Measurements from ENCODE around the gene LRP4. TPM values are rescaled to one million over a fixed set of nuclear protein-coding genes. Genes with fewer than 3 reads are reported as not detected.
A peak's percentile ranks its signal among the peaks of the same experiment; 100 is the strongest.

The LRP4 gene
- total RNA-seq, 2 donors from 2014 or later = 22.5 to 29.6 TPM

GRCh38 chr11:46889689-46890475 lies 28.5 kb downstream of the LRP4 start:
- Histone ChIP-seq H3K4me3 (no peak overlapping the region), H3K36me3 (peaks cover 41% of the 10 kb centered on the region), H3K27me3 (no peaks in the 10 kb centered on the region), H3K4me1 (no peaks in the 10 kb centered on the region), H3K9me3 (no peaks in the 10 kb centered on the region), H3K27ac (no peak overlapping the region)
- peak; percentile 79 for DNase-seq (ENCODE audit: low spot score)
- peak; percentile 87 to 88 for TF ChIP-seq CTCF (IDR thresholded peaks at IDR 0.05)

- Histone ChIP-seq H3K36me3 (peaks cover 41% of the 10 kb centered on the region), H3K27me3 (no peaks in the 10 kb centered on the region), H3K4me3 (no peak overlapping the region), H3K9me3 (no peaks in the 10 kb centered on the region), H3K27ac (no peak overlapping the region), H3K4me1 (no peaks in the 10 kb centered on the region)
- DNase-seq (ENCODE audit: low spot score) = no peak
- no peak for TF ChIP-seq CTCF (IDR thresholded peaks at IDR 0.05)
Measured at GRCh38 chr11:46889251-46889650, 29.1 kb downstream of the LRP4 start.

GRCh38 chr11:46888636-46889035 lies 29.7 kb downstream of the LRP4 start:
- Histone ChIP-seq H3K4me1 (no peaks in the 10 kb centered on the region), H3K4me3 (no peak overlapping the region), H3K9me3 (no peaks in the 10 kb centered on the region), H3K36me3 (peaks cover 46% of the 10 kb centered on the region), H3K27ac (no peak overlapping the region), H3K27me3 (no peaks in the 10 kb centered on the region)
- no peak for TF ChIP-seq CTCF (IDR thresholded peaks at IDR 0.05)
- no peak for DNase-seq (ENCODE audit: low spot score)

- no peak for TF ChIP-seq CTCF (IDR thresholded peaks at IDR 0.05)
- DNase-seq (ENCODE audit: low spot score) = no peak
- Histone ChIP-seq H3K4me1 (no peaks in the 10 kb centered on the region), H3K36me3 (peaks cover 42% of the 10 kb centered on the region), H3K9me3 (no peaks in the 10 kb centered on the region), H3K27ac (no peak overlapping the region), H3K4me3 (no peak overlapping the region), H3K27me3 (no peaks in the 10 kb centered on the region)
Measured at GRCh38 chr11:46886211-46886610, 32.1 kb downstream of the LRP4 start.

GRCh38 chr11:46879056-46879585 lies 39.2 kb downstream of the LRP4 start:
- no peaks in the 10 kb centered on the region for H3K4me1 ChIP-seq
- no peak overlapping the region for H3K4me3 ChIP-seq
- no peaks in the 10 kb centered on the region for H3K27me3 ChIP-seq
- no peak overlapping the region for H3K27ac ChIP-seq
- peaks cover 61% of the 10 kb centered on the region for H3K36me3 ChIP-seq
- no peak for DNase-seq (ENCODE audit: low spot score)
- TF ChIP-seq CTCF (IDR thresholded peaks at IDR 0.05) = no peak
- H3K9me3 ChIP-seq = no peaks in the 10 kb centered on the region

All from right atrium auricular region (tissue), 2 donors.